ENCODE data around the gene EPHA4.

The EPHA4 gene

DNA sequence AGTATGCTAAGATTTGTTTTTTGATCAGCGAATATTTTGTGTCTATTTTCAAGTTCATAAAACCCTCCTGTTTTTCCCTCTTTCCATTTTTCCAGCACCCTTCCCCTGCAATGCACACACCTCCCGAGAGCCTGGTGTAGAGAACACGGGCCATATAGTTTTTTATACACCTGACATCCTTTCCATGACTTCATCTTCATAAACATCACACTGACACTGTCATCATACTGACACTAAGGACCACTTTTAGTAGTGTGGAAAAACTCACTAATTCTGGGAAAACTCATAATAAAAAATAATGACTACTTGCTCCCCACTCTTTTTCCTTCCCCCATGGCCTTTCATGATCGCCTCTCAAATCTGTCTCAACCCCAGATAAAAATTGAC is 70.2 kb downstream of the EPHA4 start:
- no peak for DNase-seq

DNA sequence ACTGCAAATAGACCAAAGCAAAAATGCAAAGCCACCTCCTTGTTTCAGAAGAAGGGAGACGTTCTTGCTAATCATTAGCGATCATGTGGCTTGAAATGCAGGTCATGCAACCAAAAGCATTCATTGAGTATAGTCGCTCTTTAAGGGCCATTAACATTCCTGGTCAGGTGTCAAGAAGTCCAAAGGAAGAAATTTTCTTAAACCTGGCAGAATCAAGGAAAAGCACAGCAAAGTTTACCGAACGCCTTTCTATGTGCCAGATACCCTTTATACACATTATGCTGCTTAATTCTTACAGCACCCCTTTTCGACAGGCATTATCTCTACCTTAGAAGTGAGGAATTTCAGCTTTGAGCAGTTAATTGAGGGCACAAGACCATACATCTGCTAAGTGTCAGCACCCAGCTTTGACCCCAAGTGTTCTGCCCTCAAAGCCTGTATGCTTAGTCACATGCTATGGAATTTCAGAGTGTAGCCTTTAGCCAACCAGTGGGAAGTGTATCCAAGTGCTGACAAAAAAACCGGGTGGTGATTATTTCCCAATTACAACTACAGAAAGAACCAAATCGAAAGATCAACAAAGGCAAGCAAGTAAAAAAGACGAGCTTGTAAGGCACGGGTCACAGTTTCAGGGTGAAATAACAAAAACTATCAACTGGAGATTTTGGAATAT is 70.8 kb downstream of the EPHA4 start:
- DNase-seq: no peak

DNA sequence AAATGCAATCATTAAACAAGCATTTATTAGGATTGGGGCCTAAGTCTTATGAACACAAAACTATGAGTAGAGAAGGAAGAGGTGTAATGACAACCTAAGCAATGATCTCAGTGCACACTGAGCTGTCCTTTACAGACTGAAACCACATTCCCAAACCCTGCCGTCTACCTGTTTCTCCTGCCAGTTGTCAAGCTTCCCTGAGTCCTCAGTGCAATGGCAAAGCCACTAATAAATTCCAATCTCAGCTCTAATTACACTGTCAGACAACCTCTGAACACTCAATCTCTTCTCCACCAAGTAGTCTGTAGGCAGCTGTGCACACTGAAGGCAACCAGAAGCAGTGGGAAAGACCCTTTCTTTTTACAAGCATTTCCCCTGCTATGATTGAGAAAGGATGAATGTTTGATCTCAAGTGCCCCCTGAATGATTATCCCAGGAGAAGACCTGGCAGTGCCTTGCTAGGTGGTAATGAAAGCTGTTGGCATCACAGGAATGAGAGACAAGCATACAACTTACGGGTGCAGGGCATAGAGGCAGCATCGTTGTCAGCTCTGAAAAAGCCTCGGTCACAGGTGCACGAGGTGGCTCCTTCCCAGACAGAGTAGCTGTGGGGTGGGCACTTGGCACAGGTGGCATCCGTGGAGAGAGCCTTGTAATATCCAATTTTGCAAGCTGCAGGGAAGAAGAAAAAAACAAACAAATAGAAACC is 71.4 kb downstream of the EPHA4 start:
- no peak for DNase-seq

DNA sequence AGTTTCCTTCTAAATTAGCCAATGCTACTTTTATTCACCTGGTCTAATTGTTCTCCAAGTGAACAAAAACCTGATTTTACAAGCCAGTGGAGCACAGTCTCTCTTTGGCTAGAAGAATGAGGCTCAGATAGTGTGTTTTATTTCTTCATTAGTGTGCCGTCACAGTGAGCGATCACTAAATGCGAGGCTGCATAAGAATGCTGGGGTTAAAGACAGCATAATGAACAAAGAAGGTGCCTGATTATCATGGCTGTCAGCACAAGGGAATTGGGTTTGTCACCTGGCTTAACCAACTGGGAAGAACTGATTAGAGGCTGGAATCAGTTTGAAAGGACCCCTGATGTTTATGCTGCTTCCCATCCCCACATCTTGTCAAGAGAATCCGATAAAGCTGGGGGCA is 76.4 kb downstream of the EPHA4 start:
- DNase-seq: no peak

DNA sequence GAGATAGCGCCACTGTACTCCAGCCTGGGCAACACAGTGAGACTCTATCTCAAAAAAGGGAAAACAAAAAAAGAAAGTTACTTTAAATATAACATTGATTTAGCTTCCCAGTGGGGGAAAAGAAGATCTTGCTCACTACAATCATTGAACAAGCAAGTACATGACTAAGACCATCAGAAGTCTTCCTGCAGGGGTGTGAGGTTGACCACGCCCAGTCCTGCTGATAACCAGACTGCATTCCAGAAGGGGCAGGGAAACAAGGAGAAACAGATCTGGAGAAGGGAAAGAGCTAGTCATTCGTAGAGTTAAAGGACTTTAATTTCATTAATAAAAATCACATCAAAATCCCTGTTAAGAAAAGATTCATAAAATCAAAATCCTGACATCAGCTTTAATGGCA is 77.5 kb downstream of the EPHA4 start:
- no peak for DNase-seq

DNA sequence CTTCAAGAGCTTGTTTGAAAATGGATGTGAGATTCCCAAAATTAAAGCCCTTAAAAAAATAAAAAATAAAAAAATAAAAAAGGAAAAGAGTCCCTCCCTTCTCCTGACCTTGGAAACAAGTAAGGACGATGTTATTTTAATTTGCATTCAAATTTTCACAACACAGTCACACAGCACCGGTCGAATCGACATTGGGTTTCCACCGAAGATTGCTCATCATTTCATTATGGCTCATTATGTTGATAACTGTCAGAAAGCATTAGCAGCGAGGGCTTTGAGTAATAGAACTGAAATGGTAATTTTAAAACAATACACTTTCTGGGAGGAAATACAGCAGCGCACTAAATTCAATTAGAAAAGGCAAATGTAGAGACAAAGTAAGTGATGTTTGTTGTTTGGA is 78.7 kb downstream of the EPHA4 start:
- no peak for DNase-seq

DNA sequence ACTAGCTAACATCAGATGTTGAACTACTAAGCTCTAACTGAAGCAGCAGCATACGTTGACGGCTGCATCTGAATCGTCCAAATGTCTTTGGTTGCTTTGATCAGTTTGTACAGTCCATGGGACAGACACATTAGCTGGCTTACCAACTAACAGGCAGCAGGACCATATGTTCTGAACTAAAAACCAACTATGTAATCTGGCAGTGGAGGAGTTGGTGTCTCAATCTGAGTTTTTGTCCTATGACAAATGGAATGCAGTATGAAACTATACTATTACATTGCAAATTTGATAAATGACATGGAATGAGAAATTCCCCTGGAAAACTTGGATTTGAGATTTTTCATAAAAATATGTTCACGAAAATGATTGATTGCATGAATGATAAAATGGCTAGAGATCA is 79.5 kb downstream of the EPHA4 start:
- no peak for DNase-seq

DNA sequence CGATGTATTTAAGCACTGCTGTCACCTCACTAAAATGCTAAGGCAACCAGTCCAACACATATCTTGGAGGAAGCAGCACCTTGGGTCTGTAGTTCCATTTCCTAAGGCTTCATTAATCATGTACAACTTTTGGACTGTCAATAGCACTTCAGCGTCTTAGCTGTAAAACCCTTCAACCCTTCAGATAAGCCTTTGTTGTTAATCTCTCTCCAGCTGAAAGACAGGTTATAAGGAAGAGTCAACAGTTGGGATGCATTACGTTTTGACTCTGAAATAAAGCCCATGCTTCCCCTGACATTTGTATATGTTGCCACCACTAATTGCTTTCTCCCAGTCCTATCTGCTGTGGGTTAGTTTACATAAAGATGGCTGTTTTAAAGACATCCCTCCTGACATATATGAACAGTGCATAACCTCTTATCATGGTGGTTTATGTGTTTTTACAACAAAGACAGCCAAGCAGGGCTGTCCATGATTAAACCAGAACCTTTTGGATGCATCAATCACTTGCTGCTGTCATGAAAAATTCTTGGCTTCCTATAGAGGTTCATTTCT is 81.5 kb downstream of the EPHA4 start:
- DNase-seq: no peak

DNA sequence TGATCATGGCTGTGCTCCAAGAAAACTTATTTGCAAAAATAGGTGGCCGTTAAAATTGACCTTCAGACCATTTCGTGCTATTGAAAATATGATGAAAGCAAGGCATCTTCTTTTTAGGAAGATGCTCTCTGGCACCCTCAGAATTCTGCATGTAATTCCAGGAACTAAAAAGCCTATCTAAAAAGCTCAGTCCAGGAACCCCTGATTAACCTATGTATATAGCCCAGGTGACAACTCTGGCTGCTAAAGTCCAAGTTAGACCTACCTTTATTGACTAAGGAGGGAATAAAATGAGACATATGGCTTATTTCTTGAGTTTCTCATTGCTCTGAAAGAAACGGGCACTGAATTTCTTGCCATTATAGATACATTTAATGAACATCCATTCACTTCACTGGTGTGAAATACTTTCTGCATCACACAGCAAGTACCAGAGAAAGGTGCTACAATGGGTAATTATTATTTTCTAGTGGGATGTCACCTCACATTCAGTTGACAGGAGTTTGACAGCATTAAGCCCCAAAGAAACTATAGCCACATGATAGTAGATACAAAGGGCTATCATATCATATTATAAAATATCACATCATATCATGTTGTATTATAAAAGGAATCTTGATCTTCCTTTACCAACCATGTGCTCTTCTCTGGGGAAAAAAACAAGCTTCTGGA is 83.8 kb downstream of the EPHA4 start:
- no peak for DNase-seq

DNA sequence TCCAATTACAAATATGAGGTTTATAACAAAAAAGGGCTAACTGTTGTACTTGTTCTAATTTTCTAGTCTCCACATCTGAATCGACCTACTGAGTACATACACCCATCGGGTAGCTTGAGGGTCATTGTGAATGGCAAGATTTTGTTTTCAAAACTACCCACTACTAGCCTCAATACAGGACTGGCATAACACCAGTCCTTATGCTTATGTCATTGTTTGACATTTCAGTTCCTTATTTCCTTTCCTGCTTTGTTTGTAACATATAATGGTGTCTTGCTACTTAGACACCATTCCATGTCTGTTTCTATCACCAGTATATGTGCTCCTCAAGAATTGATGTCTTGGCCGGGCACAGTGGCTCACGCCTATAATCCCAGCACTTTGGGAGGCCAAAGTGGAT is 86.0 kb downstream of the EPHA4 start:
- no peak for DNase-seq

DNA sequence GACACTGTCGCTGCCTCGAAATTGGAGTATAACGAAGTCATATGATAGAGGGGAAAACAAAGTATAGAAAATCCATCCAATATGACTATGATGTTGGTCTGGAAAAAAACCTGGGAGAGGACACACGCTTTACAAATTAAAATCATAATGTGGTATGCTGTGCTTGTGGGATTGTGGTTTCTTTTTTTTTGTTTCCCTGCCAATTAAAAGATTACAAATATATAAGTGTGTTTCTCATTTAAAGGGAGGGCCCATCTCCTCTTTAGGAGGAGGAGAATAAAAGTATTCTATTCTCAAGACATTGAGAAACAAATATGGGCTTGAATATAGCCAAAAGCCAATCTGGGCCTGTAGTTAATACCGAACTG is 86.6 kb downstream of the EPHA4 start:
- no peak for DNase-seq

DNA sequence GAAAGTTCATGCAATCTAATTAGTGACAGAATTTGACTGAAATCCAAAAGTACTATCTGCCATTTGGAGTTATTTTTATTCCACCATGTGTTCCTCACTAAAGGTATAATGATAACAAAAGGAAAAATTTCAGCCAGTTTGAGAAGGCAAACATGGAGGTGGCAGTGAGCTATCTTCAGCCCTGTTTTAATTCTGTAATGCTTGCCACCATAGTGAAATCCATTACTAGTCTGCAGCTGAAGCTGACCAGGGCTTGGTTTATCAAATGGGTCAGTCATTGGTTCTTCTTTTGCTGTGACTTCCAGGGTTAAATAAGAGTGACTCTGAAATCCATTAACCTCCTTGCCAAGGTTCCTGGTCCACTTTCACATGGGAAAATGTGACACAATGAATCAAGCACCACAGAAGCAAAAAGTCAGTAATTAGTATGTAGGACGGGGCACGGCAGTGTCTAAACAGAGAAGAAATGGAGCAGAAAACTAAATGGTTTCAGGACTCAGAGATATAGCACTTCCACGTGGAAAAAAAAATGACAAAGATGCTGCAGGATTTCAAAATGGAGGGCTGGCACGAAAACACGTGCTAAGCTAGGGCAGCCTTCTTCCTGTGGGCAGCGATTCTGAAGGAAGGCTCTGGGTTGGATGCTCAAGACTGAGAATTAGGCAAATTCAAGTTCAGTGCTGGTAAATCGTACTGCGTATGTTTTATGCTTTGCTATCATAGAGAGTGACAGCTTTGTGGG is 87.2 kb downstream of the EPHA4 start:
- no peak for DNase-seq

DNA sequence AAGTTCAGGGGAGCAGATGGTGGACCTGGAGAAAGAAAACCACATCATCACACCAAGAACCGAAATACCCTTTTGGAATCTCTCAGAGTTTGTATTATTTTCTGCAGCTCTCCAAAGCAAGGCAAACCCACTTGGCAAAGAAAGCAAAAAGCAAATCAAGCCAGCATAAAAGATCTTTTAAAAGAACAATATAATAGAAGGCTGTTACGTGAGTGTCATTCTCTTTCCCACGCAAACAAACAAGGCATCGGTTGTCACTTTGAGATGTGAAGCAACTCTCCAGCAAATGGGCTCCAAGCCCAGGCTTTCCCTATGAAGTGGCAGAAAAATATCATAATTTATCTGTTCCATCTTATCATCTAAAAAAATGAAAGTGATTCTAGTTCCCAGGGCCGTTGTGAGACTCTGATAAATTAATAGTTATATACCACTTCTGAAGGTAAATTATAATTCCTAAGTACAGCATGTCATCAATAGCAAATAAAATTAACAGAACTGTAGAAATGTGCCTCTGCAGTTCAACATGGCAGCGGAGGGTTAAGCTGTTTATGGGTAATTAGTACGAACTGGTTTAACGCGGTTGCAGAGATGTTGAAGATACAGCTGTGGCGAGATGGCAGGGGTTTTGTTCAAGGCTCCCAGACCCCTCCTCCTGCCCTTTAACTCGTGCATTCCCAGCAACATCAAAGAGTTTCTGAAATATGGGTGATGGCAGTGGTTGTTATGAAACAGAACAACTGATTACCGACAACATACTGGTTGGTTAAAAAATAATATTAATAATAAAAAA is 89.2 kb downstream of the EPHA4 start:
- no peak for DNase-seq

DNA sequence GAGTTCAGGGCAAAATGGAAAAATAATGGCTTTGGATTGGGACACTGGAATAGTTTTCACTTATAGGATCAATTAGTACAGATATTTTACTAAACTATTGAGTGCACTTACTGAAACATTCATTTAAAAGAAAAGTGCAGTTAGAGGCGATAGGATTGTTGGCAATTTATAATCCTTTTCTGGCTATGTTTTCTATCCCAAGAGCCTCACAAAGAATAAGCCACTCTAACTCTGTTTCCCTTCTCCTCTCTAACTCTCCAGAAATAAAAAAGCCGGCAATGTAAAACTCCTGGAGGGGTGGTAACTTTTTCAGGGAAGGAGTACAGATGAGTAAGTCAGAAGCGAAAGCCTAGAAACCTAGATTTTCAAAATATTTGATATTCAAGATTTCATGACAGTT is 91.3 kb downstream of the EPHA4 start:
- no peak for DNase-seq

DNA sequence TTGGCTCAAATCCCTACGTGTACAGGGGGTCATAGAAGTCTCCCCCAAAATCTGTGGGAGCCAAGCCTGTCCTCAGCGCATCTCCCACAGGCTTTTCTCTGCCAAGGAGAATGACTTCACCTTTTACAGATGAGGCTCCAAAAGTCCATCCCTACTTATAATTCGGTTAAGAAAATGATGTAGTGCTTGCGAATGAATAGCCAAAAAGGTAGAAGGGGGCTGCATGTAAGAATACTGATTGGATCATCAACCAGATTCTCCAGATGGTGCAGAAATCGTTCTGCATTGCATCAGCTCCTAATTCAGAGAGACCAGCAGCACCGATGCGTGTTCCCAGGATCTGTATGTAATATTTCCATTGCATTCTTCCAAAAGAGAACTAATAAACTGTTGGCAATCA is 91.9 kb downstream of the EPHA4 start:
- no peak for DNase-seq

DNA sequence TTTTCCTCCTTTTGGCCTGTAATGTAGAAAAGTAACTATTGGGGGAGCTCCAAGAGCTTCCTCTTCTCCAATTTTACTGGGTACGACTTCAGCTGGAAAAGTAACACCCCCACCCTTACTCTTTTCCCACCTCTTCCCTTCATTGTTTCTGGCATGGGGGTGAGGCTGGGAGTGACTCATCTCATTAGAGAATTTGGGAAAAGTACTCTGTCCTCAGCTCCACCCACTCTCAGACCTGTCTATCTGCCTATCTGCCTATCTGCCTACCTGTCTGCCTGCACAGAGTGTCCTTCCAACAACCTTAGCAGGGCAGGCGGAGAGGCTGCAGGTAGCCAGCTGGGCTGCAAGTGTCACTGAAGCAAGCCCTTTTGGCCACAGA is 93.6 kb downstream of the EPHA4 start:
- no peak for DNase-seq

DNA sequence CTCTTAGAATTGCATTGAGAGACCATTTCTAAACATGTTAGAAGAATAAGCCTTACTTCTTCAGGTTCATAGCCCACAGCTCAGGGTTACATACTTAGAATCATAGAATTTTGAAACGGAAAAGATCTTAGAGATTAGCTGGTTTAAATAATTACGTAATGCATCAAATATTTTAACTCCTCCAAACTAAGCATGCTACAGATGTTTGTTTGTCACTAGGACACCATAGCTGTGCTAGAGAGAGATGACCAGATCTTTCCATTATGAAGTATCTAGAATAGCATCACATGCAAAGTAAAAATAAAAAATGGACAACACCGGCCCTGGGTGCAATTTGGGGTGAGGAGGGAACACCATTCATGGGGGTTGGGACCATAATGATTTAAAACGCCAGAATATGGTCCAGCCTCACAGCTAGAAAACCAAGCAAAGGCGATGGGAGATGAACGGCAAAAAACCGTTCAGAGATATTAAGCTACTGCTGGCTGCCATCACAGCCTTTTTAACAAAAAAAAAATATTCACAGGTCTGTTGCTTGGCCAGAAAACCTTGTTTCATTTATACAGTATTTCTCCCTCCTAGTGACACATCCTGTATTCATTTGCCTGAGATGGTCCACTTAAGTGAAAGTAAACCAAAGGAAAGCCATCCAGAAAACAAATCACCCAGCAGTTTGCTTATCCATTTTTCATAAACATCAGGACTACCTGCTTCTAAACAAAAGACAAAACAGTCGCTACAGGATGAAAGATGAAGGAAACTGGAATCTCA is 94.2 kb downstream of the EPHA4 start:
- no peak for DNase-seq

DNA sequence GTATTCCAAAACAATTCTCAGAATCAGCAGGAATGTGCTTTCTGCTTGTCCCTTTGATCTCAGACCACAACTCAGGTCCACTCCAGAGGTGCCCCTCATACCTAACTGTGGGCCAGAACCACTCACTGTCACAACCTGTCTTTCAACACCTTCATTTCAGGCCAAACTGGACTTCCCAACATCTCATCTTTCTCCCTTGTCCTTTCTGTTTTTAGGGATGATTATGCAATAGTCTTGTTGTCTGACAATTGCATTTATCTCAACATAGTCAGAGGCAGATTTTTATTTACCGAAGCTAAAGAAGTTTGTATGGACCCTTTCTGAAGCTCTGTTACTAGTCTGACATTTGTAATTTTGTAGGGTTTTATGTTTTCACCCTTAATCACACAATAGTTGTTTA is 95.9 kb downstream of the EPHA4 start:
- DNase-seq: no peak

DNA sequence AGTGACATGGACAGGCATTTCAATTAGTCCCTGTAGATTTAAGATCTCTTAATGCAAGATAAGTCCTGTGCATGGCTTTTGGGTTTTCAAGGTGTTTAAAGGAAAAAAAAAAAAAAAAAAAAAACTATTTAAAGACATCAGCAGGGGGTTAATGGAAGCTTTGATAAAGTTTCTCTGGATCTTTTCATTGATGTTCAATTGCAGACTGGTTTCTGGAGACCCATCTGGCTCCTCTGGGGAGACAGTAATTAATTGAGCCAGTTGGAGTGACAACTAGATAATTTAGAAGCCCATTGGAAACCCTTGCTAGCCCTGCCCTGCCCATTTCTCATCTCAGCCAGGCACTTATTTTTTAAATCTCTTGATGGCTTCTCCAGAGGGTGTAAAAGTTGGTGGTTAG is 98.7 kb downstream of the EPHA4 start:
- DNase-seq: no peak

DNA sequence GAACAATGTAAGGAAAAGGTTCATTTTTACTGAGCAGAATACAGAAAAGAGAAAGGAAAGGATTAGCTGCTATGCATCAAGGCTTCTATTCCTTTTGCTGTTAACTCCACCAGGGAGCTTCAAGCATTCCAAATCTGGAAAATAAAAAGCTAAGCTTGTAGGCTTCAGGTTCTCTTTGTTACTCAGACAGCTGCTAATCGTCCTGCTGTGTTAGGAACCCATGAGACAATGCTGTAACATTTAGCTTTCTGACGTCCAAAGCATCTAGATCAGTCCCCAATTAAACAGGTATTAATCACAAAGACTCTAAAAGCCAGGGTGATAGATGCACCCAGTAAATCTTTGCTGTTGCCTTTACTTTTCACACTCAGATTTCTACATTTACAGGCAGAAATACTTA is 103.8 kb downstream of the EPHA4 start:
- no peak for DNase-seq

DNA sequence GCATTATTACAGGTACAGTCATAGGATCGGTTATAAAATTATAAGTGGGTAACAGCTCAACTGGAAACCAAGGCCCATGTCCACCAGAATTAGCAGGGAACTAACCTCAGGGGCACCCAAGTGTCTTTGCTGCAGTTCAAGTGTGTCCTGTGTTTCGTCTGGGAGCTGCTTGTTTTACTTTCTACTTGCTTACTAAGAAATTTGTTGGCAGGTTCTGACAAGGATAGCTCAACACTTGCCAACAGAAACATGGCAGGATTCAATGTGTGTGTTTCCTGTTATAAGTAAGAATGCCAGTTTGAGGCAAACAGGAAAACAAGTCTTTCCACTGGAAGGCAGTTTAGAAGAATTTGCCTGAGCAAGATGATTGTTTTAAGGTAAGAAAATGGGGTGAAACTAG is 104.5 kb downstream of the EPHA4 start:
- no peak for DNase-seq

DNA sequence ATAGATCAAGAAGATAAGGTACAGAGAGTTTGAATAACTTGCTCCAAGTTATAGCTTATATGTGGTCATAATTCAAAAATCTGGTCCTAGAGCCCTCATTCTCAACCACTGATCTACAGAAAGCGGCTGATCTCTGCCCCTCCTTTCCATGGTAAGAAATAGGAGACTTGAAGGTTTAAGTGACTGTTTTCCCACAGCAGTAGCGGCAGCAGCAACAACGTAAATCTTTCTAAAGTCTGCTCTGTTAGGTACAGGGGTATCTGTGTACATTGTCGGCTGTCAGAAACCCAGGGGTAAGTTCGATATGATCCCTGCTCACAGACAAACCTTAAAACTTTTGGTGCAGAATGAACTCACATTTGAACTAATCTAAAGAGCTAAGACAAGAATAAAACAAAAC is 105.4 kb downstream of the EPHA4 start:
- DNase-seq: no peak
